Erythroblast (primary cell): ENCODE results near the gene MACROD2.

ENCODE experiments used
- GATA1 ChIP-seq: IDR thresholded peaks from 2 replicates; pipeline ENCODE4 v1.6.1; 2011; ENCODE audit warnings: low read depth, mild to moderate bottlenecking, control low read depth, low read length, moderate library complexity
- POLR2A ChIP-seq: IDR thresholded peaks from 2 replicates; pipeline ENCODE4 v1.6.1; 2011; ENCODE audit warnings: mild to moderate bottlenecking, low read length

DNA sequence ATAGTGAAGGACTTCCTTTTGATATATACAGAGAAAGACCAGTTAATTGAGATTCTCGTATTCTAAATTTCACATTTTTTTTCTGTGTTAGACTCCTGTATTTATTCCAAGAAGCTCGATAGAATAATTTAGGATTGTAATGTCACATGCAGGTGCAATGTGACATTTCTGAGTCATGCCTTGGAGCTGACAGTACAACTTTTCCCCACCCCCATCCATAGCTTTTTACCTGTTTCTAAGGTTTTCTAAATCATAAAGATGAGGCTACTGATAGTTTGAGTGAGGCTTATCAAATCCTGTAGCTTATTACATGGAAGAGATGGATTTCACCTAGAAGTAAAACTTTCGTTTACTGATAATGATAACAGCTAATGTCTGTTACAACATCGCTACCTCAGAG lies 304.5 kb downstream of the MACROD2 start:
- TF ChIP-seq POLR2A (no peak), GATA1 (no peak)
